Stimulated activated CD8-positive, alpha-beta memory T cell treated with anti-CD3 and anti-CD28 coated beads, Interleukin-2, amount 100 ng/mL, for 1 hour (primary cell): ENCODE measurements around the gene IMMP2L.

ENCODE experiments used
- DNase-seq, 2 donors: peaks; one replicate each; pipeline ENCODE4 v3.0.0-alpha.2; 2020; ENCODE audit warnings: low read depth in 2 of 2

Gene IMMP2L

DNA sequence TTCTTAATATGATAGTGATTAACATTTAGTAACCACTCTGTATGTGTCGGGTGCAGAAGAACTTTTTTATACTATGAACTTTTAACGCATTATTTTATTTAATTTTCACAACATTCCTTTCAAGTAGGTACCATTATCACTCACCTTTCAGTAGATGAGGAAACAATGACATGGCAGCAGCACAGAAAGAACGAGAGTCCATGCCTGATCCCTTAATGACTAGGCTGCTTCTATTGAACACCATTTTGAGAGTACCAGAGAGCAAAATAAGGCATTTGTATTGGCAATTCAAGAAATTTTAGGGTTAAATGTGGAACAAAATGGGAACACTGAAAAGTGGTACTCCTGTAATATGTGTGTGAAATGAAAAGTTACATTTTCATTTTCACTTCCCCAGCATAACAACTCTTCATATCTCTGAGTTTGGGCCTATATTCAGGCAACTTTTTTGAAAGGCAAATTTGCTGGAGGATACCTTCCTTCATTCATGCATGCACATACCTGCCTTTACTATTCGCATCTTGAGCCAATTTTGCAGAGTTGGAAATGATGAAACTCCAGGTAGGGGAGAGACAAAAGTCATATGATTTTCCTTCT, 458.5 kb downstream of the IMMP2L start:
- DNase-seq: no peak

DNA sequence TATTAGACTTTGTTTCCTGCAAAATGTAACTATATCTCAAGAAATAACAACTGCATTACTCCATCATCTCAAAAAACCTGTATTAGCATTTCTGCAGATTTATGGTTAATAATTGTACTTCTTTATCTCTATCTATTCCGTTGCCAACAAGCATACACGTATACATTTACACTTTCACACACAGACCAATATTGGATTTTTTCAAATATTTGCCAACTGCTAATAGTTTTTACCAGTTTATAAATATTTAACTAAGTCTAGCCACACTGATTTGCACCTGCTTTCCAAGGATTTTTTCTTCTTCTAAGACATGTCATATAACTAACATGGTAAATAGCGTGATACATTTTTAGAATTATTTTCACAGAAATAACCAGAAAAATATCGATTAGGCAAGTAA, 459.2 kb downstream of the IMMP2L start:
- no peak for DNase-seq

DNA sequence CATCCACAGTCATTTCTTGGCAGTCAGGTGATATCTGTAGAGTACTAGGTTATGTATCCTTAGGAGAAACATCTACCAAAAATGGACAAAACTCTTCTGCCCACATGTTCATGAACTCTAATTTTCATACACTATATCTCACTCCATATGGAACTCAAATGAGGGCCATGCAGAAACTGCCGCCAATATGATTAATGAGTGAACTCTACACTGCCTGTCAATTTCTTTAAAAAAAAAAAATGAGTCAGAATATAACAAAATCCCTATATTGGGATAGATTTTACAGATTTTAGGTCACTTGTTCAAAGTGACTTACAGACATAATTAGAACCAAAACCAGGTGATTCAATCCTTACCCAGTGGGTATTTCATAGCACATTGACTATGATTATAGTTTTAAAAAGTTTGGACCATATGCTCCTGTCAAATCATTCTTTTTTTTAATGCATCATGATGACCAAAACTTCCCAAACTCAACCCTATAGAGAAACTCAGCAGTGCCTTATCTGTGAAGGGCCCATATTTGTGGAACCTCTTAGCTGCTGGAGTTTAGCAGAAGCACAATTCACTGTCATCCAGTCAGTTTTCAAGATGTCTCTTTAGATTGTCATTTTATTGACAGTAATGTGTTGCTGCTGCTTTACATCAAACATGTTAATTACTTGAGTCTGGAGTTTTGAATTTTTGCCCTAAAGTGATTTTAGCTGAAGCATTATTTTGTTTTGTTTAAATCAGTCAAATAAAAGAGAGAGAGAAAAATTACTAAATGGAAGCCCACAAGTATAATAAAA, 460.2 kb downstream of the IMMP2L start:
- no peak for DNase-seq

DNA sequence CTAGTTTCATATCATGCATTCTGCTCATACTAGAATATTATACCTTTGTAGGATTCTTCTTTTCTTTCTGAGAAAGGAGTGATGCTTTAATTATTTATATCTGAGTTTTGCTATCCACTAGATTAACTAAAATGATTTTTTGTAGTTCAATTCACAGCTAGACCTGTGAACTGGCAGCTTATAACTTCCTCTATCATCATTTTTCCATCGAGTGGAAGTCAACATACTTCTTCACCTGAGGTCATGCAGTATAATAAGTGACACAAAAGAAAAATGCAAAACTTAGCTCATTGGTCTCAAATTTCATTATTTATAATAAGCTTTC, 463.4 kb downstream of the IMMP2L start:
- DNase-seq: no peak

DNA sequence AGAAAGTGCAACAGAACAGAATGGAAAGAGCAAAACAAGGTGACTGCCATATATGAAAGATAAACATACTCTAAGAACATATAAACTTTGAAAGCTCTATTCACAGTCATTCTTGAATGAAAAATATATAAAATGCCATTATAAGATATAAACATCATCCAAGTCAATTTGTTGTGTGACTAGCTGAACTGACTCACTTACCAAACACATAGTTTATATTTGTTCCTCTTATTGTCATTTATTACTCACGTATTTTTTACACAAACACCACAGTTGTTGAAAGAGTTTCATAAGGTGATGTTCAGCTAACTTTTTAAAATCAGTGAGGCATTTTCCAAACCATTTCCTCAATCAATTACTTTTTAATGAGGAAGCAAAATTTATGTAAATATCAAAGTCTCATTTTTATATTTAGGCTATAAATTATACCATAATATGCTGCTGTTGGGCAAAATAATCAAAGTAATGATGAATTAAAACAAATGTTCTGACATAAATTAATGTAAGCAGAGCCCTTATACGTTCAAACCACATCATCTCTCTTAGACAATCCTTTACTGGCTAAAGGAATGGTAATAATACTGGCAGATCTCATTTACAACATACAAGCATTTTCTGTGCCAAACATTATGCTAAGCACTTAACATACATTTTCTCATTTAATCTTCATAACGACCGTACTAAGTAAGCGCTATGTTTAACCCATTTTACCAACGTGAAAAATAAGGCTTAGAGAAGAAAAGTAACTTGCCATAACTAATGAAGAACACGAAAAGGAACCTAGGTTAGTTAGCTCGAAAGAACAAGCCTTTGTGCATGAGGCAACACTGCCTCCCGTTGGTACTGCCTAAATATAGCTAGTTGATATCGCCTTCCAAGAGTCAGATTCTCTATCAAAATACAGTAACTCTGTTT, 464.0 kb downstream of the IMMP2L start:
- DNase-seq: peak in 1 of 2 donors; percentile 24

DNA sequence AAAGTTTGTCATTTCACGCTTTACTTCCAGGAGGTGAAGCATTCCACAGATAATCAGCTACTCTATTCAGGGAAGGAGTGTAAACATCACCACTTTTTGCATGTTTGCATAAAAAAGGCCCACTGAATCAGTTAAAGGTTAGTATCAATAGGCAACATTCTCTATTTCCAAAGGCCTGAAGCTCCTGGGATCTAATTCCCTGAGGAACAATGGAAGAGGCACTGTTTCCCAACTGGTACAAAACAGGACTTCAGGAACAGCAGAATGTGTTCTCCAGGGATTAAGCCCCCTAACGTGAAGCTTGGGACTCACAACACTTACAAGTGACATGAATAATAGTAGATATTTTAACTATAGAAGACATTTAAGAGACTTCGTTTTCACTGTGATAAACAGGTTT, 465.3 kb downstream of the IMMP2L start:
- no peak for DNase-seq

DNA sequence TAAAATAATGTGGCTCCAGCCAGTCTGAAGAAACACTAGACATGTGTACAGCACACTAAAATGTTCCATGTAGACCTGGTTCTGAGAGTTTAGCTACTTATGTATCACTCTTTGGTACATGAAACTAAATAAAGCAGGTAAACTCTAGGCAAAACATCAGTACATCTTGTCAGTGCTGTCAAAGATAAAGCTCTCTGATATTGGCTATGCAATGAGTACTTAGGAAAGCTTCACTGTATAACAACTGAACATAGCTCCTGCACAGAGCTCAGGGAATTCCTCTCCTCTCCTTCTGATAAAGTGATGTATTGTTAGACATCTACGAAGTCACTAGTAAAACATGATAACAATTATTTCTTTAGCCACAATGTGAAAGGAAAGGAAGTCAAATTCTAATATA, 467.9 kb downstream of the IMMP2L start:
- DNase-seq: no peak

DNA sequence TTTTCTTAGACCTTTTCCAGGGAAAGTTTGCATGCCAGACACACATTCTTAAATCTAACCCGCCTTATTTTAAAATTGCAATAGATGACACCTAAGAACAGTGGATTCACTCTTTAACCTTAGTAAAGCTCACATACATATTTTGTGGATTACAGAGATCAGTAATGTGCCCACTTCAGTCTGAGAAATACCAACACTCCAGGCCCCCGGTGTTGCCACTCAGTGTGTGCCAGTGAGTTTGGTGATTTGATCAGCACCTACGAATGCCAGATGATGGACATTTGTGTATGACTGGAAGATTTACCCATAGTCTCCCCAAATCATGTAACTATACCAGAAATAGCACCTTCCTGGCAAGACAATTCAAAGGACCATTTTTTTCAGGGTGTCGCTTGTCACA, 468.8 kb downstream of the IMMP2L start:
- no peak for DNase-seq

DNA sequence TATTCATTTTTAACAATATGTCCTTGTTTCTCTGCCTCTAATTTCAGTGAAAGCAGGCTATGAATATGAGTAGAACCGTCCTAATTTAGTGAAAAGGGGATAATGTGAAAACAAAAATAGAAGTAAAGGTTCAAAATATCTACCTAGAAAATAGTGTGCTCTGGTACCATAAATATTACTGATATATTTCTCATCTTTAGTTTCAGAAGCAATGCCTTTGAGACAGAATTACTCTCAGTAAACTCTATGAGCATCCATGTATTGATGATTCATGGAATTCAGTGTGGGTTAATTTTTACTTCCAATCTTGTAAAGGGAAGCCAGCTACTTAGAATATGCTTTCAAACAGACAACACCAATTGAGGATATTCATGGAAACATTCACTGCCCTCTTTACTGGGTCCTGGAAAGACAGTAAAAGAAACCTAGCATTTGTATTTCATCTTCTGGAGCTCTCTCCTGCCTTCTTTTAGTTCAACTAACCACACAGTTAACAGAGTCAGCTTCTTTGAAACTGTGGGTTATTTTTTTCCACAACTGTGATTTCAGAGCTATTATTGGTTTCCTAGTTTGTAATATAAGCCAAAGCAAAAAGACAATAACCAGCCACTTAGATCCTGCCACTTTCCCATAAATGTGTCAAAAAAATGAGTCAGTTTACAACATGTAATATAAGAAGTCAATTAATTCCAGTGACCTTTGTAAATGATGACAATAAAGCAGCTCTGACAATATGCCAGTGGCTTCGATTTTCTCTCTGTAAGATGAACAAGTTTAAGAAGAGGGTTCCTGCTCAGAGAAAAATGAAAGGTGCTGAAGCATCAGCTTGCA, 469.7 kb downstream of the IMMP2L start:
- DNase-seq: no peak

DNA sequence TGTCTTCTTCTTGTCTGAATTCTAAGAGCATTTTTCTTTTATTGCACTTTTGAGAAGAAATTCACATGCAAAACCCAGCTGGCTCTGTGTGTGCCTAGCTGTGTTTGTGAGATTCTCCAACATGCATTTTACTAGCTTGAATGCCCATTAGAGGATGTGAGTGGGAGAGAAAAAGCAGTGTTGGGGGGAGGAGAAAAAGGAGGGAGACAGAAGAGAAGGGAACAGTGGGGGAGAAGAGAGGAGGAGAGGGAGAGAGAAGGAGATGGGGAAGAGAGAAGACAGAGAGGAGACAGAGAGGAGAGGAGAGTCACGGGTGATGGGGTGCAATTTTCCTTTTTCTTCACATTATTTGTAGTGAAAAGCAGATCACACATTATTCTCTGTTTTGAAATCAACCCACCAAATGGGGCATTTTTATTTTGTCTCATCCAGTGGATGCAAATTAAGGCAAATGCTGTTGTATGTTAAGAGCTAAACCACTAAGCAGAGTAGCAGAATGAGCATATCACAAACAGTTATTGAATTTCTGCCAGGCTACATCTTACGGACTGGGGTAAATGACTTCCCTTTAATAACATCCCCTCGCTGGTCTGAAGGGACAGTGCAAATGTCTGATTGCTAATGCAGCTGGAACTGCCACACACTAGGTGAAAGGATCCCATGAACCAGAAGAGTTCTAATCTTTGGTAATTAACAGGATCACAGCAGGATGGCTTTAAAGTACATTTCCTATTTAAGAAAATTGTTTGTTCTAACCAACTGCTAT, 470.5 kb downstream of the IMMP2L start:
- no peak for DNase-seq

DNA sequence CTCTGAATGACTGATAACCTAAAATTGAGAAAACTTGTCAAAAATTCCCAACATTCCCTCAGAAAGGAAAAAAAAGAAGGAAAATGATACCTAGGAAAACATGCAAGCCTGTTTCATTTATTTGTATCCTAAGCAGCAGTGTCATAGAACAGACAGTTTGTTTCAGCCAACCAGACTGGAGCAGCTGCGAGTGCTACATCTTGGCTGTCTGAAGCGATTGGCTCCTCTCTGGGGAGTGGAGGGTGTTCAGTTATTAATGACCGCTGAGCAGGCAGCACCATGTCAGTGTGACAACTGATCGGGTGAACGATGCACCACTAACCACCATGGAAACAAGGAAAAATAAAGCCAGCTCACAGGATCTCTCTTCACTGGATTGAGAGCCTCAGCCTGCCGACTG, 471.4 kb downstream of the IMMP2L start, which contains the start of gene LRRN3:
TSS of gene LRRN3 (plus strand) at position 282 of the 400 bp plus-strand sequence. CDS start 31,646 bp downstream, outside the sequence.
- DNase-seq: no peak

DNA sequence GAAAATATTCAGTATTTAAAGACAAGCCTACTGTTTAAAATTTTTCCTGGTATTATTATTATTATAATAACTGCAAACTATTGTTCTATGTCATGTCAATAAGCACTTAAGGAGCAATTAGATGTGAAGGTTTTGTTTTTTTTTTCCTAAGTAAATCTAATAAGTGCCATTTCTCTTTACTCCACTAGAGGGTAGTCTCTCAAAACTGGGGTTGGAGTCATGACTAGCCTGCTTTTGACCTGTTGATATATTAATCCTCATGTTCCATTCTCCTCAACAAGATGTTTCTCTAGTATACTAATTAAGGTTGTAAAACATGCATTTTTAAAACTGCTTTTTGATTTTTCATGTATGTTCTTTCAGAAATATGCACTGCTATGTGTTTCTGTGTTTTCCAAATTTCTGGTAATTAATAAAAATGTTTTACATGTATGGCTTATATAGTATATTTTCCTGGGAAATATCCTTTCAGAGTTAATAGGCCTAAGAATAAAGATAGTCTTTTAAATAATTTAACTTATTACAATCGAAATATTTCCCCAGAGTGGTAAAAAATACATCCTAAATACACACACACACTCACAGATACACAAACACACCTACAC, 472.4 kb downstream of the IMMP2L start:
- DNase-seq: no peak

DNA sequence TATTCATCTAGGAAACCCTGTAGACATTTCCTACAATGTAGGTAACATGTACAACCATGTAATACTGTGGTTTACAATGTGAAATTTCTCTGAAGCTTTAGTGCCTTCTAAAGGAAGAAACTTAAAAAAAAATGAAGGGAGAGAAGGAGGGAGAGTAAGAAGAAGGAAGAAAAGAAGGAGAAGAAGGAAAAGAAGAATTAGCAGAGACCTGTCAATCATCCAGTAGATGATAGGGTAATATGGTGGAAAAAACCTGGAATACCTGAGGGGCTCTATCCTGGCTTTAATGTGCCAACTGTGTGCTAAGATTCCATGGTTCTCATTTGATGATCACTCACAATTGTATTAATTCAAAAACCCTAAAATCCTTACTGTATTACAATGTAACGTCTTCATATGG, 474.0 kb downstream of the IMMP2L start:
- DNase-seq: no peak

DNA sequence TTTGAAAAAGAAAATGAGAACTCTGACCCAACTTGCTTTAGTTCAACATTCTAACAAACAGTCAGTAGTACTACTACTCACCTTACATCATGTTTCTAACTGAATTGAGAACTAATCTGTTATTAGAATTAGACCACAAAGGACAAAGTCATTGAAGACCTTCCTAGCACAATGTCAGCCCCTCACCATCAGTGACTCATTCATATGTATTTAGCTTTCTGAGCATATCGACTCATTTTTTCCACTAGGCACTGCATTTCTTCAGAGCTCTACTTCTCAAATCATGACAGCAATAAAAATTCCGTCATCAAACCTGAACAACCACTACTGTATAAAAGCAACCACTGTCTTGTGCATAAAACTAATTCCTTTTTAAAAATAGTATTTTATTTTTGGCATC, 475.8 kb downstream of the IMMP2L start:
- no peak for DNase-seq

DNA sequence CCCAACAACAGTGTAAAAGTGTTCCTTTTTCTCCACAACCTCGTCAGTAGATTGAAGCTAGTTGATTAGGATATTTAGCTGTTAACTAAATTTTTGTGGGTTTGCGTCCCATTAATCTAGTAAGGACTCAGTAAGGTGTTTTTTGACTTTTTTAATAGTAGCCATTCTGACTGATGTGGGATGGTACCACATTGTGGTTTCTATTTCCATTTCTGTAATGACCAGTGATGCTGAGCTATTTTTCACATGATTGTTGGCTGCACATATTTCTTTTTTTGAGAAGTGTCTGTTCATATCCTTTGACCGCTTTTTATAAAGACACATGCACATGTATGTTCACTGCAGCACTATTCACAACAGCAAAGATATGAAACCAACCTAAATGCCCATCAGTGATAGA, 476.9 kb downstream of the IMMP2L start:
- DNase-seq: no peak

DNA sequence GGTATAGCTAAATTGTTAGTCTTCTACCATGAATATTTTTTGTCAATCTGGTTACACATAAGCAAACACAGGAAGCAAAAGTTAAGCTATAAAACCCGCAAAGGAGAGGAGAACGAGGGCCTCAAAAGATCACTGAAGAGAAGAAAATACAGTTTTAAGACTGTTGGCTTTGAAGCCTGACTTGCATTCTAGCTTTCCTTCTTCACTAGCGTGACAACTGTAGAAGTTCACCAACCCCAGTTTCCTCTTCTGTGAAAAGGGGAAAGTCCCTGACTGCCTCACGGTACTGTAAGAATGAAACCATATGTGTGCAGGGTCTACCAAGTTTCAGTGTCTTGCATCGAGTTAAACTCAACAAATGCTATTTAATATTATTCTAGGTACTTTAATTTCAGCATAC, 478.9 kb downstream of the IMMP2L start:
- no peak for DNase-seq

DNA sequence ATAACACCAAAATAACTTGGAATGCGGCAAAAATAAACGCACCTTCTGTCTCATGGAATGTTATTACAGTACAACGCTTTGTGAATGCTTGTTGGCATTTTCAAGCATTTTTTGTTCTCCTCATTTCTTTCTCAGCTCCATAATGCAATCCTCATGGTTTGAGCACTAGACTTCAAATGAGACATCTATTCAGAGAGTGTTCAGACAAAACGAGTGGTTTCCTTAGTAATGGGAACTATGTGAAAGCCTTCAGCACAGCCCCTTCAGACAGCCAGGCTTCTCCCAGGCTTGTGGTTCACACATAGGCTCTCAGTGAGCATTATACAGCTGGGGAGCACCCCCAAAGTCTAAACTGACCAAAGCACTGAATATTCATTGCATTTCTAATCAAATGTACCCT, 479.9 kb downstream of the IMMP2L start:
- DNase-seq: no peak

DNA sequence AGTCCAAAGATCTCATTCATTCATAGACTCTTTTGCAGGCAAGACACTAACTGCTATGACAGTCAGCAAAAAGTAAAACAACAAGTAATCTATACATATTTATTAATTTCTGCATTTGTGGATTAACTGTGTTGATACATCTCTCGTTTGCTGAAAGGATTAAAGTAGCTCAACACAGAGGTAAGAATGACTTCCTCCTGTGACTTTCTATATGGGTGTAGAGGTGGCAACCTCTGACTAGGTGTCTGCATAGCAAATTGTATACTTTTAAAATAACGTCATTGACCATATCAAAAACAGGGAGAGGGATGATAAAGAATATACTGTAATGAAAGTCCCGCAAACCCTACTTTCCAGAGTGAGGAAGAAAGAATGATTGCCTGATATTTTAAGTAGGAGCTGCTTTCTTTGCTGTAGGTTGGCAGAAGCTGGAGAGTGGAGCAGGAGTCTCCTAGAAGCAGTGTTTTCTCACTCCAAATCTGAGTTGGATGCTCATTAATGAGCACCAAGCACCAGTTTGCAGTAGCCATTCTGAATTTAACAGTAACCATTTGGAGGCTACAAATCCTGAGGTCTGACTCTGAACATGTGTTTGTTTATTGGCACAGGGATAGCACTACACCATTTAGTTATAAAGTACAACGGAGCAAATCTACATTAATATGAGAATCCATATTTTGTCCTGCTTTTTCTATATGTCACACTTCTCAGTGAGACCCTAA, 480.6 kb downstream of the IMMP2L start:
- no peak for DNase-seq

DNA sequence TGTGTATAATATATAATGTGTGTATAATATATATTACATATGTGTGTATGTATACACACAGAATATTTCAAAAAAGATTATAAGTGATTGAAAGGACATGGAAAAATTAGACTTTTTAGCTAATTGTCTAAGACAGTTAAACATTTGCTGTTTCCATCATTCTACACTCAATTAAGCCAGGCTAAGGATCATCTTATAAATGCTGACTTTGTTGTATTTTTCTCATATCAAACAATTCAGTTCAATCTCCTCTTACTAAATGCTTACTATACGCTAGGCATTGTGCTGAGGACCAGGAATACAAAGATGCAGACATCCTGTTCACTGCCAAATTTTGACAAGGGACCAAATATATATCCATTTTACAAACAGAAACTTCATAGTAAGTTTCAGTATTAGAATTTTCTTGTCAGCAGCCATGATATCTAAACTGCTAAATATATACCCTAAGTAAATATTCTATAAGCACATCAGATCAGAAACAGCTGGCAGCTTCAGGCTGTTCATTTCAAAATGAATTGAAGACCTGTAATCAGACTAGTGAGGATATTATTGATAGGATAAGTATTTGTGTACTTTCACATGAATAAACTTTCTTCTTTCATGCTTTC, 481.7 kb downstream of the IMMP2L start:
- no peak for DNase-seq
